Karpas-422 (cell line): ENCODE results near the gene CNPY3. TPM values are rescaled to one million over a fixed set of nuclear protein-coding genes. Genes with fewer than 3 reads are reported as not detected.

ENCODE experiments used
- DNase-seq: peaks from one replicate; pipeline ENCODE4 v3.0.0-alpha.2; 2015
- H2AFZ ChIP-seq: fragments of 200-600 bp; sonication (generic); 2 replicates; pipeline ENCODE4 v1.6.1; 2014; ENCODE audit warnings: antibody characterized with exemption, low read length, mixed read lengths
- H3K27ac ChIP-seq: fragments of 200-600 bp; sonication (generic); 2 replicates; pipeline ENCODE4 v1.5.1; 2014; ENCODE audit warnings: mild to moderate bottlenecking, low read length, moderate library complexity
- H3K27me3 ChIP-seq: fragments of 200-600 bp; sonication (generic); 2 replicates; pipeline ENCODE4 v1.6.1; 2014; ENCODE audit warnings: low read length, mixed read lengths
- H3K36me3 ChIP-seq: fragments of 200-600 bp; sonication (generic); 2 replicates; pipeline ENCODE4 v1.6.1; 2014; ENCODE audit warnings: low read length, mixed read lengths; ENCODE audit not compliant: insufficient read depth
- H3K4me1 ChIP-seq: fragments of 200-600 bp; sonication (generic); 2 replicates; pipeline ENCODE4 v1.6.1; 2014; ENCODE audit warnings: mild to moderate bottlenecking, low read length, mixed read lengths
- H3K4me2 ChIP-seq: fragments of 200-600 bp; sonication (generic); 2 replicates; pipeline ENCODE4 v1.6.1; 2014; ENCODE audit warnings: low read length, low read depth, mild to moderate bottlenecking; ENCODE audit not compliant: poor library complexity, severe bottlenecking
- H3K4me3 ChIP-seq: fragments of 200-600 bp; sonication (generic); 2 replicates; pipeline ENCODE4 v1.5.1; 2014; ENCODE audit warnings: mild to moderate bottlenecking, antibody characterized with exemption, low read length, mixed read lengths
- H3K79me2 ChIP-seq: fragments of 200-600 bp; sonication (generic); 2 replicates; pipeline ENCODE4 v1.6.1; 2014; ENCODE audit warnings: mild to moderate bottlenecking, low read length, mixed read lengths
- H3K9ac ChIP-seq: fragments of 200-600 bp; sonication (generic); 2 replicates; pipeline ENCODE4 v1.6.0; 2014; ENCODE audit warnings: low read length
- H3K9me2 ChIP-seq: fragments of 200-600 bp; sonication (generic), shearing (Covaris generic); replicated peaks from 2 replicates; pipeline ENCODE4 v1.6.0; 2014; ENCODE audit warnings: mild to moderate bottlenecking, low read length, moderate library complexity; ENCODE audit not compliant: insufficient read depth
- H3K9me3 ChIP-seq: fragments of 300-700, 200-600 bp; sonication (generic); 2 replicates; pipeline ENCODE4 v1.6.1; 2014; ENCODE audit warnings: low read length, mixed read lengths
- H4K20me1 ChIP-seq: fragments of 200-600 bp; sonication (generic); 2 replicates; pipeline ENCODE4 v1.6.1; 2014; ENCODE audit warnings: mild to moderate bottlenecking, antibody characterized with exemption, low read length, low read depth; ENCODE audit not compliant: insufficient read depth
- total RNA-seq: library from RNA; depleted of rRNA; stranded (reverse); fragments of >200 nt; shearing (Covaris generic); gene quantifications from 2 replicates; pipeline ENCODE4 v1.2.3, GENCODE V29; 2014; ENCODE audit warnings: low replicate concordance; rRNA removed

CNPY3 gene
- total RNA-seq, 1 experiment from 2014 or later = 33.7 TPM

DNA sequence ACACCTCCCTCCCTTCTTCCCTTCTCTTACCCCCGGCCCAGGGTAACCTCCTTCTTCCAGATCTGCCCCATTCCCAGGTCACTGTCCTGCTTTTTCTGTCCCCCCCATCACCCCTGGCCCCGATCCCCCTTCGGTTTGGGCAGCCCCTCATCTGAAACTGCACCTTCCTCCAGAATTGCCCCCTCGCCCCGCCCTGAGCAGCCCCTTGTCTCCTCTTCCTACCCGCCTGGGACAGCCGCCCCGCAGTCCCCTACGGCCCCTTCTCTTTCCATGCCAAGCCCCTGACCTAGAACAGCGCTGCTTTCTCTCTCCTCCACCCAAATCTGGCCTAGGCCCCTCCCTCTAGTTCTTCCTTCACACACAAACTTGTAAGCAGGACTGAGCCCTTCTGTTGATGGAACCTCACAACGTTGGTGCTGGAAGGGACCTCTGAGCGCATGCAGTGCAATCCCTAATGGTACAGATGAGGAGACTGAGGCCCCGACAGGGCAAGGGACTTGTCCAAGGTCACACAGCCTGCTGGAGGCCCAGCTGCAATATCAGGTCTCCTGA, 55.7 kb downstream of the CNPY3 start:
- Histone ChIP-seq H3K4me3 (peak overlapping the region; percentile 76), H3K36me3 (no peaks in the 10 kb centered on the region; the same call in 1 of the 2 replicates), H3K27me3 (no peaks in the 10 kb centered on the region), H3K4me2 (peak overlapping the region; percentile 79), H3K27ac (peak overlapping the region; percentile 59), H2AFZ (peak overlapping the region; percentile 33; the same call in 1 of the 2 replicates), H3K79me2 (peaks cover 53% of the 10 kb centered on the region), H3K4me1 (peaks cover 31% of the 10 kb centered on the region), H4K20me1 (no peaks in the 10 kb centered on the region), H3K9ac (peak overlapping the region; percentile 94), H3K9me2 (no peaks in the 10 kb centered on the region), H3K9me3 (no peaks in the 10 kb centered on the region)
- DNase-seq = peak; percentile 65

DNA sequence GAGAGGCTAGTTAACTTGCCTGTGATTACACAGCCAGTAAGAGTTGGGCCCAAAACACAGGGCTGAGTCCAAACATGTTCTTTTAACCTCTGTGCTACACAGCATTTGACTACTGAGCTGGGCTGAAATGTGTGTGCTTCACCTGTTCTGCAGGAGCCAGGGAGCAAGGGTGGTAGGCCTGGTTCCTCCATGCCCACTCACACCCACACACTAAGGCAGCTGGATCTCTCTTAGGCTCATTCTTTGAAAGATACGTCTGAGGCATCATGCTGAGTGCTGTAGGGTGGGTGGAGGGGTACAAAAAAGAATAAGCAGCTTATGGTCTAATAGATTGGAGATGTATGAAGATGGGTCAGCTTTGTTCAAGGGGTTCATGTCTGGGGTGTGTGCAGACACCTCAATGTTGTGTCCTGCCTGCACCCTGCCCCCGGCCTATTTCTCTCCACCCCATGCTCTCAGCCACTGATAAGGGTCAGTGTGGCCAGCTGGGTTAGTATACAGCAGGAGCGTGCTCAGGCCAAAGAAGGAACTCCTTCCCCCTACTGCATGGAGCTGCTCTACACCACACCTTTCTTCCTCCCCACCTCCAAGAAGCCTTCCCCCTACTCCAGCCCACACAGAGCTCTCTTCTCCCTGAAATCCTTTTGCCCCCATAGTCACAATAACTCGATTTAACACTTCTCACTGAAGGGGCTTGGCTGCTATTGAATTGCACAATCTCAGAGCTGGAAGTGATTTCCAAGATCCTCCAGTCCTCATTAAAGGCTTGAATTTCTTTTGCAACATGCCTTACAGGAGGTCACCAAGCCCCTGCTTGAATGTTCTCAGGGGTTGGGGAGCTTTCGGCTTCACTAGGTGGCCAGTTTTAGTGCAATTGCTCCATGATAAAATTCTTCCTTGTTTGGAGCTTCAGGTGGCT, 58.5 kb downstream of the CNPY3 start:
- Histone ChIP-seq H3K4me1 (peaks cover 23% of the 10 kb centered on the region), H3K9me2 (no peaks in the 10 kb centered on the region), H4K20me1 (no peaks in the 10 kb centered on the region), H3K9ac (no peak overlapping the region), H3K27ac (no peak overlapping the region), H3K36me3 (peaks cover 9% of the 10 kb centered on the region; the same call in 1 of the 2 replicates), H2AFZ (no peak overlapping the region), H3K4me2 (no peak overlapping the region), H3K27me3 (no peaks in the 10 kb centered on the region), H3K9me3 (no peaks in the 10 kb centered on the region), H3K4me3 (no peak overlapping the region), H3K79me2 (peaks cover 72% of the 10 kb centered on the region)
- DNase-seq = no peak

DNA sequence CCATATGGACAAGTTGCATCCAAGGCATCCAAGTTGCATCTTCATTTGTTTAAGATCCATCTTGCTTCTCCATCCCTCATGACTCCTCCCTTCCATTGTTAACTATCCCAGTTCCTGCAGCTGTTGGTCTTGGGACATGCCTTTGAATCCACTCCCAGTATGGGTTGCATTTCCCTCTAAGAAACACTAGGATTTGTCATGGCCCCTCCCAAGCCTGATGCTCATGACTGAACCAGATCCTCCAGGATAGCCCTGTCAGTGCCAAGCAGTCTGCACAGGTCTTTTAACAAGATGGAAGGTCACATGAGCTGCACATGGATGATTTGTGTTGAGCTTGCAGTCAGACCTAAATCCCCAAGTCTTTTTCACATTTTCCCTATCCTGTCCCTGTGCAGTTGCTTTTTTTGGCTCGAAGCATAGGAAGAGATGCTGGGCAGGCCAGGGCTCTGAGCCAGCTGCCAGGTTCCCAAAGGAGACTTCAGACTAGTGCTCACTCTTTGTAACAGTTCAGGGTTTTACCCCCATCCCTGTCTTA, 59.3 kb downstream of the CNPY3 start:
- Histone ChIP-seq H2AFZ (no peak overlapping the region), H3K4me3 (no peak overlapping the region), H4K20me1 (no peaks in the 10 kb centered on the region), H3K9me2 (no peaks in the 10 kb centered on the region), H3K27ac (no peak overlapping the region), H3K9ac (no peak overlapping the region), H3K36me3 (peaks cover 9% of the 10 kb centered on the region; the same call in 1 of the 2 replicates), H3K79me2 (peaks cover 76% of the 10 kb centered on the region), H3K9me3 (no peaks in the 10 kb centered on the region), H3K4me2 (no peak overlapping the region), H3K4me1 (peaks cover 22% of the 10 kb centered on the region), H3K27me3 (no peaks in the 10 kb centered on the region)
- no peak for DNase-seq

Other genes with a start within 250 kb of the CNPY3 start
- gene PRPH2, start 206.9 kb upstream of the CNPY3 start, total RNA-seq = not detected in 2 replicates
- 154 and 205 TPM in 2 replicates for gene TBCC, start 183.4 kb upstream of the CNPY3 start, total RNA-seq
- gene BICRAL, start 147.4 kb upstream of the CNPY3 start, total RNA-seq = 8.8 and 16.8 TPM in 2 replicates
- 97.6 and 104 TPM in 2 replicates for gene RPL7L1, start 49.9 kb upstream of the CNPY3 start, total RNA-seq
- gene PTCRA, start 13.4 kb upstream of the CNPY3 start, total RNA-seq = not detected in 2 replicates
- 0.48 and 0.76 TPM in 2 replicates for gene GNMT, start 31.3 kb downstream of the CNPY3 start, total RNA-seq
- gene PEX6, start 49.7 kb downstream of the CNPY3 start, total RNA-seq = 16.7 and 34.2 TPM in 2 replicates
- gene PPP2R5D, start 55.1 kb downstream of the CNPY3 start, total RNA-seq = 34.8 and 39.8 TPM in 2 replicates
- gene MEA1, start 84.5 kb downstream of the CNPY3 start, total RNA-seq = 51.7 and 113 TPM in 2 replicates
- gene KLHDC3, start 84.8 kb downstream of the CNPY3 start, total RNA-seq = 53.7 and 81.1 TPM in 2 replicates
- gene RRP36, start 92.1 kb downstream of the CNPY3 start, total RNA-seq = 31.5 and 46.2 TPM in 2 replicates
- gene CUL7, start 124.4 kb downstream of the CNPY3 start, total RNA-seq = 20.2 and 22.2 TPM in 2 replicates
- gene MRPL2, start 130.0 kb downstream of the CNPY3 start, total RNA-seq = 21.3 and 40.9 TPM in 2 replicates
- gene KLC4, start 130.2 kb downstream of the CNPY3 start, total RNA-seq = 13.8 and 29.3 TPM in 2 replicates
- 3.3 and 5.3 TPM in 2 replicates for gene PTK7, start 146.8 kb downstream of the CNPY3 start, total RNA-seq
- gene SRF, start 241.8 kb downstream of the CNPY3 start, total RNA-seq = 27.4 and 42.5 TPM in 2 replicates